K562 (cell line): ENCODE measurements around the gene TFAP2A. TPM values are rescaled to one million over a fixed set of nuclear protein-coding genes. Genes with fewer than 3 reads are reported as not detected.
A peak's percentile ranks its signal among the peaks of the same experiment; 100 is the strongest.

ENCODE experiments used
- ATAC-seq: fragments of 200-7000 bp; cut with Tn5 transposase; 3 replicates; pipeline ENCODE4 v1.9.1; 2020; ENCODE audit warnings: moderate library complexity
- BruUV-seq: library from RNA; stranded (reverse); fragments of 400-500 nt; replicated peaks from 2 replicates; lab custom pipeline; 2021; lab: Mats Ljungman, UMichigan
- CTCF ChIA-PET: fragments of 300-600 bp; formaldehyde crosslinking; extraction: SDS; loops from one replicate; lab custom pipeline; 2021; ENCODE audit warnings: low intra/inter-chr PET ratio; lab: Yijun Ruan, JAX
- POLR2A ChIA-PET: fragments of 300-600, 350-650 bp; sonication (Branson Sonifier 250); formaldehyde crosslinking; extraction: SDS; loops from one replicate; lab custom pipeline; 2021; ENCODE audit warnings: antibody characterized with exemption, inconsistent platforms; lab: Yijun Ruan, JAX
- DNase-seq, 4 experiments: peaks; one replicate each; pipeline versions ENCODE4 v3.0.0 to v3.0.0-alpha.2; 2011 to 2018; ENCODE audit warnings: low spot score in 3 of 4, mixed read lengths in 3 of 4; ENCODE audit errors: extremely low read depth in 1 of 4
- FAIRE-seq: peaks from 2 replicates; lab custom pipeline; 2011; peaks lifted over from hg19 to GRCh38; lab: Jason Lieb, UNC
- H2AFZ ChIP-seq: 2 replicates; pipeline ENCODE4 v1.6.0; 2011; ENCODE audit warnings: low read depth, low read length, control low read depth, inconsistent platforms
- H3K27ac ChIP-seq: fragments of 200-600 bp; 3 replicates; pipeline ENCODE4 v1.8.0; 2011; ENCODE audit warnings: low read depth, mild to moderate bottlenecking, control low read depth, inconsistent platforms, low read length, moderate library complexity, mixed read lengths; ENCODE audit errors: extremely low read depth
- H3K27me3 ChIP-seq, 2 experiments: fragments of 300-600 bp in 1 of 2; 2 replicates in 1 of 2; 3 replicates in 1 of 2; pipeline versions ENCODE4 v1.6.0 to v1.8.0; 2011; ENCODE audit warnings: inconsistent platforms in 2 of 2, low read length in 2 of 2, mild to moderate bottlenecking in 1 of 2, mixed read lengths in 1 of 2, moderate library complexity in 1 of 2; ENCODE audit not compliant: control insufficient read depth in 2 of 2, insufficient read depth in 2 of 2
- H3K36me3 ChIP-seq: fragments of 300-600 bp; 3 replicates; pipeline ENCODE4 v1.8.0; 2011; ENCODE audit warnings: mild to moderate bottlenecking, low read length, inconsistent platforms; ENCODE audit not compliant: control insufficient read depth, insufficient read depth
- H3K4me1 ChIP-seq, 2 experiments: fragments of 200-600 bp in 1 of 2; replicated peaks in 1 of 2; 2 replicates in 1 of 2; 3 replicates in 1 of 2; pipeline versions ENCODE4 v1.5.1 to v1.8.0; 2011; ENCODE audit warnings: inconsistent platforms in 2 of 2, low read length in 2 of 2, mild to moderate bottlenecking in 1 of 2, mixed read lengths in 1 of 2, moderate library complexity in 1 of 2; ENCODE audit not compliant: control insufficient read depth in 2 of 2, insufficient read depth in 2 of 2
- H3K4me2 ChIP-seq: 2 replicates; pipeline ENCODE4 v1.6.1; 2011; ENCODE audit warnings: low read length, control low read depth, inconsistent platforms, mixed read lengths; ENCODE audit not compliant: insufficient read depth
- H3K4me3 ChIP-seq: fragments of 200-600 bp; sonication (generic), shearing (Covaris generic); 2 replicates; pipeline ENCODE4 v1.5.1; 2016; ENCODE audit warnings: control low read depth, inconsistent platforms
- H3K79me2 ChIP-seq: fragments of 200-600 bp; 3 replicates; pipeline ENCODE4 v1.8.0; 2011; ENCODE audit warnings: low read length, inconsistent platforms; ENCODE audit not compliant: control insufficient read depth, insufficient read depth
- H3K9ac ChIP-seq, 2 experiments: 2 replicates each; pipeline versions ENCODE4 v1.6.0 to v1.6.1; 2011; ENCODE audit warnings: low read depth in 2 of 2, low read length in 2 of 2, control low read depth in 1 of 2, inconsistent platforms in 1 of 2, mild to moderate bottlenecking in 1 of 2, mixed read lengths in 1 of 2; ENCODE audit not compliant: insufficient read depth in 1 of 2
- H3K9me1 ChIP-seq: one replicate; pipeline ENCODE4 v1.6.0; 2011; ENCODE audit warnings: inconsistent platforms, mild to moderate bottlenecking, low read length, moderate library complexity; ENCODE audit not compliant: control insufficient read depth, insufficient read depth
- H3K9me3 ChIP-seq: replicated peaks from 2 replicates; pipeline ENCODE4 v1.5.1; 2011; ENCODE audit warnings: low read depth, low read length, inconsistent platforms; ENCODE audit not compliant: control insufficient read depth, insufficient read depth
- H4K20me1 ChIP-seq: replicated peaks from 2 replicates; pipeline ENCODE4 v1.6.1; 2011; ENCODE audit warnings: low read length, inconsistent platforms, mixed read lengths; ENCODE audit not compliant: control insufficient read depth, insufficient read depth
- CREM ChIP-seq: IDR thresholded peaks from 2 replicates; pipeline ENCODE4 v1.6.1; 2014; ENCODE audit warnings: antibody characterized with exemption, low read depth
- ELF4 ChIP-seq: fragments of 450-650 bp; formaldehyde crosslinking; IDR thresholded peaks from 2 replicates; pipeline ENCODE4 v1.4.0; 2022; ENCODE audit warnings: missing genetic modification characterization
- EP300 ChIP-seq: IDR thresholded peaks from 2 replicates; pipeline ENCODE4 v1.6.1; 2012; ENCODE audit warnings: low read length, improper control_type of control experiment
- HSF4 ChIP-seq: fragments of 250-450 bp; sonication (Bioruptor Pico); IDR thresholded peaks from 2 replicates; pipeline ENCODE4 v2.1.2; 2022; ENCODE audit warnings: mild to moderate bottlenecking, moderate library complexity, borderline replicate concordance
- MAFK ChIP-seq: IDR thresholded peaks from 2 replicates; pipeline ENCODE4 v1.6.1; 2011; ENCODE audit warnings: low read length, improper control_type of control experiment
- MEIS2 ChIP-seq: fragments of 450-650 bp; IDR thresholded peaks from 2 replicates; pipeline ENCODE4 v1.6.1; 2014; ENCODE audit warnings: mild to moderate bottlenecking; ENCODE audit not compliant: partially characterized antibody
- PML ChIP-seq: IDR thresholded peaks from 2 replicates; pipeline ENCODE4 v1.6.1; 2012; ENCODE audit warnings: low read length, inconsistent platforms
- RBM14 ChIP-seq: fragments of 200-400 bp; formaldehyde crosslinking; IDR thresholded peaks from 2 replicates; pipeline ENCODE4 v1.6.1; 2018; ENCODE audit warnings: low read depth, mild to moderate bottlenecking, low read length, moderate library complexity, borderline replicate concordance; ENCODE audit not compliant: insufficient read depth
- RCOR1 ChIP-seq, 2 experiments: IDR thresholded peaks; 2 replicates each; pipeline ENCODE4 v1.6.1; 2012; ENCODE audit warnings: low read depth in 2 of 2, low read length in 2 of 2, borderline replicate concordance in 1 of 2, improper control_type of control experiment in 1 of 2
- TAF9B ChIP-seq: fragments of 450-650 bp; IDR thresholded peaks from 2 replicates; pipeline ENCODE4 v1.6.1; 2018; ENCODE audit warnings: mild to moderate bottlenecking; ENCODE audit not compliant: partially characterized antibody
- ZBTB8A ChIP-seq: fragments of 450-650 bp; IDR thresholded peaks from 2 replicates; pipeline ENCODE4 v1.6.1; 2018; ENCODE audit warnings: mild to moderate bottlenecking, moderate library complexity; ENCODE audit not compliant: partially characterized antibody
- WGBS: fragments of 100-300 bp; shearing (Covaris generic); methylation state at CpG from one replicate; pipeline ENCODE4 v1.1.6; 2016; ENCODE audit warnings: low coverage, mixed read lengths; ENCODE audit not compliant: insufficient coverage; ENCODE audit errors: missing lambda C conversion rate; 5-methylcytosine and 5-hydroxymethylcytosine counted together
- in situ Hi-C: fragments of 300-500 bp; cut with MboI; formaldehyde crosslinking; loops from 4 replicates; pipeline ENCODE4 v1.15.0; 2018; ENCODE audit warnings: inconsistent platforms, mixed read lengths
- intact Hi-C: fragments of 100-400 bp; cut with micrococcal nuclease; formaldehyde crosslinking; loops from 2 replicates; pipeline ENCODE4 v1.14.2; 2022
- polyA plus RNA-seq, 8 experiments: library from polyadenylated mRNA; depleted of rRNA in 4 of 8; stranded (reverse) in 5 of 8; unstranded in 3 of 8; fragments of >200 nt; fragmentation: Nextera tagmentation in 2 of 8; fragmentation: Illumina TruSeq in 1 of 8; extraction: Ambion mirVana in 2 of 8; extraction: Trizol in 1 of 8; gene quantifications; 2 replicates each; pipeline versions ENCODE4 v1.2.1 to v1.2.3, GENCODE V29; 2011 to 2014; ENCODE audit warnings: inconsistent platforms in 1 of 8, missing spikeins in 1 of 8
- total RNA-seq, 7 experiments: library from RNA; depleted of rRNA in 6 of 7; stranded (reverse); fragments of >200 nt in 6 of 7; fragmentation: Illumina TruSeq in 2 of 7; extraction: Trizol in 2 of 7; gene quantifications; 2 replicates each; pipeline versions ENCODE4 v1.2.1 to v1.2.3, GENCODE V29; 2011 to 2021; ENCODE audit warnings: low replicate concordance in 1 of 7
- TF ChIP-seq, protein P1 (sequence below): fragments of 450-650 bp; IDR thresholded peaks from 2 replicates; pipeline ENCODE4 v1.6.1; 2016
- TF ChIP-seq, protein P2 (sequence below): fragments of 250-450 bp; sonication (Bioruptor Pico); IDR thresholded peaks from 2 replicates; pipeline ENCODE4 v1.4.0; 2020; ENCODE audit warnings: mild to moderate bottlenecking, moderate library complexity, borderline replicate concordance
- TF ChIP-seq, protein P3 (sequence below): fragments of 200-800 bp; sonication (Bioruptor generic); IDR thresholded peaks from 2 replicates; pipeline ENCODE4 v1.6.1; 2017; ENCODE audit warnings: missing genetic modification characterization, missing compliant biosample characterization

Gene TFAP2A
- total and polyA plus RNA-seq, 9 of the 15 experiments (the other 6 are each of a cell fraction or from before 2014, with no cell fraction given): 0.14 to 0.53 (median 0.19) TPM; not detected in 1

DNA sequence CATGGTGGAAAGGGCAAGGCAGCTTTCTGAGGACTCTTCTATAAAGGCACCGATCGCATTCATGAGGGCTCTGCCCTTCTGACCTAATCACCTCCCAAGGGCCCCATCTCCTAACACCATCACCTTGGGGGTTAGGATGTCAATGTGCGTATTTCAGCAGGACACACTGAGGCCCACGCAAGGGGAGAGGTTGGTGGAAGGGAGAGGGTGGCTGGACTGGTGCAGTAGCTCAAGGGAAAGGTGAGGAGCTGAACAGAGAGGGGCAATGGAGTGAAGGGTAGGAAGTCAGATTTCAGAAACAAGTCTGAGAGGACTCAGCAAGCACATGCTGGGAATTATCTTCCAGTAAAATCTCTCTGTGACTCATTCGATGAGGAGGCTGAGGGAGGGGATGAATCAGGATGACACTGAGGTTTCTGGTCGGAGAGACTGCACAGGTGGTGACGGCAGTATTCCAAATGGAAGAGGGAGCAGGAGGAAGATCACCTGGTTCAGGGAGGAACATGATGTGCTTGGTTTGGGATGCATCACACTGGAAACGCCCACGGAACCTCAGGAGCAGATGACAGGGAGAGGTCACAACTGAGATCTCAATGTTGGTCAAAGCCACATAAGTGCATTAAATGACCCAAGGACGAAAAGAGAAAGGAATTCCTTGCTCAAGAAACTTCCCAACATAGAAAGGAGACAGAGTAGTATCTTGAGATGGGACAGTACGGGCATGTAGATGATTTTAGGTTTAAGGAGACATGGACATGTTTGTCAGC is 67.1 kb downstream of the TFAP2A start:
- WGBS: 9% methylated on average over 11 of the region's 11 CpGs
- Histone ChIP-seq H3K4me1 (peaks cover 10 to 11% of the 10 kb centered on the region in 2 experiments), H3K9me3 (no peaks in the 10 kb centered on the region), H3K36me3 (no peaks in the 10 kb centered on the region), H3K27ac (peak overlapping the region; percentile 65; the same call in 2 of the 3 replicates), H3K4me2 (peak overlapping the region; percentile 47), H3K9me1 (no peaks in the 10 kb centered on the region), H2AFZ (peak overlapping the region; percentile 71), H3K27me3 (no peaks in the 10 kb centered on the region), H4K20me1 (no peaks in the 10 kb centered on the region), H3K79me2 (no peaks in the 10 kb centered on the region), H3K9ac (no peak overlapping the region), H3K4me3 (no peak overlapping the region)
- peak; percentile 91 for ATAC-seq
- peak; percentile 89 for FAIRE-seq
- intact Hi-C loops: loop anchor here (5.0 kb wide), 1 partner anchor 55 kb away; no protein-coding TSS in a partner anchor
- no TSS peak for BruUV-seq
- CTCF ChIA-PET: no interaction called here
- POLR2A ChIA-PET: interaction anchor here (1.0 kb wide), 1 partner anchor 58 kb away, joined by 3 read pairs; no protein-coding TSS in a partner anchor
- peak in 2 of 4 experiments; percentile 76 to 81 for DNase-seq
- in situ Hi-C loops: no loop called here
- TF ChIP-seq, protein P1, sequence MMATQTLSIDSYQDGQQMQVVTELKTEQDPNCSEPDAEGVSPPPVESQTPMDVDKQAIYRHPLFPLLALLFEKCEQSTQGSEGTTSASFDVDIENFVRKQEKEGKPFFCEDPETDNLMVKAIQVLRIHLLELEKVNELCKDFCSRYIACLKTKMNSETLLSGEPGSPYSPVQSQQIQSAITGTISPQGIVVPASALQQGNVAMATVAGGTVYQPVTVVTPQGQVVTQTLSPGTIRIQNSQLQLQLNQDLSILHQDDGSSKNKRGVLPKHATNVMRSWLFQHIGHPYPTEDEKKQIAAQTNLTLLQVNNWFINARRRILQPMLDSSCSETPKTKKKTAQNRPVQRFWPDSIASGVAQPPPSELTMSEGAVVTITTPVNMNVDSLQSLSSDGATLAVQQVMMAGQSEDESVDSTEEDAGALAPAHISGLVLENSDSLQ: peak; percentile 59
- peak; percentile 81 for TF ChIP-seq CREM
- TF ChIP-seq ZBTB8A: no peak
- TF ChIP-seq, protein P2, sequence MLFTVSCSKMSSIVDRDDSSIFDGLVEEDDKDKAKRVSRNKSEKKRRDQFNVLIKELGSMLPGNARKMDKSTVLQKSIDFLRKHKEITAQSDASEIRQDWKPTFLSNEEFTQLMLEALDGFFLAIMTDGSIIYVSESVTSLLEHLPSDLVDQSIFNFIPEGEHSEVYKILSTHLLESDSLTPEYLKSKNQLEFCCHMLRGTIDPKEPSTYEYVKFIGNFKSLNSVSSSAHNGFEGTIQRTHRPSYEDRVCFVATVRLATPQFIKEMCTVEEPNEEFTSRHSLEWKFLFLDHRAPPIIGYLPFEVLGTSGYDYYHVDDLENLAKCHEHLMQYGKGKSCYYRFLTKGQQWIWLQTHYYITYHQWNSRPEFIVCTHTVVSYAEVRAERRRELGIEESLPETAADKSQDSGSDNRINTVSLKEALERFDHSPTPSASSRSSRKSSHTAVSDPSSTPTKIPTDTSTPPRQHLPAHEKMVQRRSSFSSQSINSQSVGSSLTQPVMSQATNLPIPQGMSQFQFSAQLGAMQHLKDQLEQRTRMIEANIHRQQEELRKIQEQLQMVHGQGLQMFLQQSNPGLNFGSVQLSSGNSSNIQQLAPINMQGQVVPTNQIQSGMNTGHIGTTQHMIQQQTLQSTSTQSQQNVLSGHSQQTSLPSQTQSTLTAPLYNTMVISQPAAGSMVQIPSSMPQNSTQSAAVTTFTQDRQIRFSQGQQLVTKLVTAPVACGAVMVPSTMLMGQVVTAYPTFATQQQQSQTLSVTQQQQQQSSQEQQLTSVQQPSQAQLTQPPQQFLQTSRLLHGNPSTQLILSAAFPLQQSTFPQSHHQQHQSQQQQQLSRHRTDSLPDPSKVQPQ (CRISPR knock-in tag): no peak
- peak; percentile 52 for TF ChIP-seq MEIS2
- TF ChIP-seq PML: 0 out of 2 replicates have a peak, but pooled peaks have one; percentile 32
- TF ChIP-seq TAF9B: peak; percentile 79
- peak; percentile 87 for TF ChIP-seq EP300
- peak; percentile 84 for TF ChIP-seq MAFK
- TF ChIP-seq, protein P3, sequence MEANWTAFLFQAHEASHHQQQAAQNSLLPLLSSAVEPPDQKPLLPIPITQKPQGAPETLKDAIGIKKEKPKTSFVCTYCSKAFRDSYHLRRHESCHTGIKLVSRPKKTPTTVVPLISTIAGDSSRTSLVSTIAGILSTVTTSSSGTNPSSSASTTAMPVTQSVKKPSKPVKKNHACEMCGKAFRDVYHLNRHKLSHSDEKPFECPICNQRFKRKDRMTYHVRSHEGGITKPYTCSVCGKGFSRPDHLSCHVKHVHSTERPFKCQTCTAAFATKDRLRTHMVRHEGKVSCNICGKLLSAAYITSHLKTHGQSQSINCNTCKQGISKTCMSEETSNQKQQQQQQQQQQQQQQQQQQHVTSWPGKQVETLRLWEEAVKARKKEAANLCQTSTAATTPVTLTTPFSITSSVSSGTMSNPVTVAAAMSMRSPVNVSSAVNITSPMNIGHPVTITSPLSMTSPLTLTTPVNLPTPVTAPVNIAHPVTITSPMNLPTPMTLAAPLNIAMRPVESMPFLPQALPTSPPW (CRISPR knock-in tag): peak; percentile 78
- no peak for TF ChIP-seq RBM14
- peak; percentile 22; the same call in 1 of the 2 replicates for TF ChIP-seq ELF4 (CRISPR knock-in tag)
- no peak for TF ChIP-seq HSF4 (CRISPR knock-in tag)
- TF ChIP-seq RCOR1 (IDR thresholded peaks at IDR 0.05; ENCODE audit: borderline replicate concordance in 1 of 2, low read depth in 2 of 2, low read length in 2 of 2): peak; percentile 43 to 95; a peak in 3 of 4 replicates
